Spleen (tissue), 7 donors: ENCODE results near the gene CYLD.

Experiments used
- CTCF ChIP-seq, 11 experiments: fragments of 200-600 bp in 7 of 11; fragments of 450-650 bp in 4 of 11; sonication (generic) in 4 of 11; IDR thresholded peaks in 8 of 11; conservative IDR thresholded peaks in 3 of 11; 1 replicate in 7 of 11; 2 replicates in 4 of 11; pipeline versions ENCODE4 v1.4.0 to v1.8.0; 2016 to 2021; ENCODE audit warnings: antibody characterized with exemption in 11 of 11, inconsistent platforms in 4 of 11, mild to moderate bottlenecking in 1 of 11
- POLR2A ChIP-seq, 3 donors: fragments of 450-650 bp; IDR thresholded peaks; one replicate each; pipeline ENCODE4 v1.5.1; 2017; ENCODE audit warnings: antibody characterized with exemption in 3 of 3, mild to moderate bottlenecking in 1 of 3
- POLR2AphosphoS5 ChIP-seq, 3 donors: sonication (generic); formaldehyde crosslinking; IDR thresholded peaks; one replicate each; pipeline ENCODE4 v1.5.1; 2017; ENCODE audit warnings: antibody characterized with exemption in 3 of 3
- donor health status: DM: no; HTN: no; CAD: no; lungs with moderate emphysema.
- donor health status: DM: no; HTN: no; CAD: no.
- donor health status: DM: no; HTN: no; CAD: no.

GRCh38 chr16:50733468-50733867 is 8.4 kb upstream of the CYLD start:
- TF ChIP-seq POLR2AphosphoS5 (IDR thresholded peaks at IDR 0.05), result no peak
- TF ChIP-seq POLR2A (IDR thresholded peaks at IDR 0.05), result no peak
- no peak for TF ChIP-seq CTCF (IDR thresholded peaks at IDR 0.05 in 8 of 11, conservative IDR thresholded peaks at IDR 0.05 in 3 of 11)
